Stimulated activated CD4-positive, alpha-beta T cell treated with anti-CD3 and anti-CD28 coated beads, Interleukin-2, amount 100 ng/mL, for 4 hours (primary cell): ENCODE data around the gene TCAP.
"Not testable (repeated sequence)": the region's sequence is repeated elsewhere in the genome, so short reads cannot be mapped to it uniquely, and the experiment has no call there.

ENCODE experiments used
- DNase-seq: peaks from one replicate; pipeline ENCODE4 v3.0.0-alpha.2; 2020; ENCODE audit warnings: low read depth

TCAP gene

GRCh38 chr17:39684369-39685192 is 19.4 kb downstream of the TCAP start:
- DNase-seq = no peak

- no peak for DNase-seq
Observed at GRCh38 chr17:39687101-39687545, 22.0 kb downstream of the TCAP start.

- DNase-seq = peak; percentile 73
Observed at GRCh38 chr17:39687546-39688474, 22.7 kb downstream of the TCAP start, which contains the start of gene PGAP3. Gene PGAP3 (minus strand): TSS chr17:39688057. CDS start chr17:39688014, 43 bp downstream.

GRCh38 chr17:39688475-39688835 is 23.3 kb downstream of the TCAP start:
- DNase-seq = no peak

GRCh38 chr17:39688945-39689344 is 23.8 kb downstream of the TCAP start:
- DNase-seq = no peak

- DNase-seq = no peak
Observed at GRCh38 chr17:39694593-39694992, 29.4 kb downstream of the TCAP start.

GRCh38 chr17:39695089-39695474 is 29.9 kb downstream of the TCAP start:
- DNase-seq = no peak

GRCh38 chr17:39696731-39697130 is 31.6 kb downstream of the TCAP start:
- no peak for DNase-seq

GRCh38 chr17:39697961-39698360 is 32.8 kb downstream of the TCAP start:
- DNase-seq = no peak

- DNase-seq = not testable (repeated sequence)
Observed at GRCh38 chr17:39699157-39699817, 34.1 kb downstream of the TCAP start.

GRCh38 chr17:39699818-39700147 is 34.6 kb downstream of the TCAP start, which contains the start of gene ERBB2:
Gene ERBB2 (plus strand): TSS chr17:39700064. CDS start chr17:39700239, 175 bp downstream.
- no peak for DNase-seq

- no peak for DNase-seq
Observed at GRCh38 chr17:39700148-39700987, 35.2 kb downstream of the TCAP start.

- DNase-seq = no peak
Observed at GRCh38 chr17:39701012-39701783, 36.0 kb downstream of the TCAP start.

- no peak for DNase-seq
Observed at GRCh38 chr17:39701784-39702422, 36.8 kb downstream of the TCAP start.

GRCh38 chr17:39702901-39703893 is 38.0 kb downstream of the TCAP start:
- DNase-seq = no peak

GRCh38 chr17:39703913-39704312 is 38.8 kb downstream of the TCAP start:
- no peak for DNase-seq

GRCh38 chr17:39704821-39705551 is 39.8 kb downstream of the TCAP start:
- no peak for DNase-seq

- DNase-seq = no peak
Observed at GRCh38 chr17:39705786-39706348, 40.7 kb downstream of the TCAP start.
